DOHH2 (cell line): Measurements from ENCODE around the gene EML4.
A peak's percentile ranks its signal among the peaks of the same experiment; 100 is the strongest.

Experiments
- H3F3A ChIP-seq: fragments of 200-600 bp; sonication (generic), shearing (Covaris generic); 2 replicates; pipeline ENCODE4 v1.6.0; 2016; ENCODE audit warnings: antibody characterized with exemption, mild to moderate bottlenecking; ENCODE audit not compliant: control insufficient read depth, insufficient read depth
- H3K27ac ChIP-seq: fragments of 200-600 bp; sonication (generic); 2 replicates; pipeline ENCODE4 v1.5.1; 2014; ENCODE audit warnings: low read depth, mild to moderate bottlenecking, low read length, moderate library complexity
- H3K27me3 ChIP-seq: fragments of 200-600 bp; sonication (generic); 2 replicates; pipeline ENCODE4 v1.6.1; 2014; ENCODE audit warnings: mild to moderate bottlenecking, low read length, mixed read lengths; ENCODE audit not compliant: control insufficient read depth
- H3K36me3 ChIP-seq: fragments of 200-600 bp; sonication (generic); 2 replicates; pipeline ENCODE4 v1.6.1; 2014; ENCODE audit warnings: mild to moderate bottlenecking, low read length, moderate library complexity, mixed read lengths; ENCODE audit not compliant: control insufficient read depth
- H3K4me1 ChIP-seq: fragments of 200-600 bp; sonication (generic); 2 replicates; pipeline ENCODE4 v1.6.1; 2014; ENCODE audit warnings: mild to moderate bottlenecking, low read length, mixed read lengths; ENCODE audit not compliant: control insufficient read depth
- H3K4me2 ChIP-seq: fragments of 200-600 bp; sonication (generic); 2 replicates; pipeline ENCODE4 v1.6.0; 2014; ENCODE audit warnings: mild to moderate bottlenecking, low read length, moderate library complexity
- H3K4me3 ChIP-seq: fragments of 200-600 bp; sonication (generic); 2 replicates; pipeline ENCODE4 v1.5.1; 2014; ENCODE audit warnings: mild to moderate bottlenecking, low read length, mixed read lengths
- H3K79me2 ChIP-seq: fragments of 200-600 bp; sonication (generic); 2 replicates; pipeline ENCODE4 v1.6.1; 2014; ENCODE audit warnings: mild to moderate bottlenecking, low read length, mixed read lengths; ENCODE audit not compliant: control insufficient read depth
- H3K9me2 ChIP-seq: fragments of 200-600 bp; sonication (generic); replicated peaks from 2 replicates; pipeline ENCODE4 v1.6.1; 2014; ENCODE audit warnings: mild to moderate bottlenecking, low read length, mixed read lengths; ENCODE audit not compliant: control insufficient read depth
- H3K9me3 ChIP-seq: fragments of 200-600 bp; sonication (generic); 2 replicates; pipeline ENCODE4 v1.6.1; 2014; ENCODE audit warnings: antibody characterized with exemption, low read length, mixed read lengths; ENCODE audit not compliant: control insufficient read depth, insufficient read depth
- H4K20me1 ChIP-seq: fragments of 200-600 bp; sonication (generic); 2 replicates; pipeline ENCODE4 v1.6.0; 2014; ENCODE audit warnings: low read depth, mild to moderate bottlenecking, antibody characterized with exemption, low read length, moderate library complexity; ENCODE audit not compliant: control insufficient read depth, insufficient read depth
- EZH2phosphoT487 ChIP-seq: fragments of 200-600 bp; sonication (generic); IDR thresholded peaks from 2 replicates; pipeline ENCODE4 v1.6.1; 2017; ENCODE audit warnings: borderline replicate concordance, mild to moderate bottlenecking, antibody characterized with exemption, low read length, moderate library complexity, mixed read lengths
- TF ChIP-seq, protein P1 (sequence below): fragments of 200-600 bp; sonication (generic); IDR thresholded peaks from one replicate; pipeline ENCODE4 v1.5.1; 2014; ENCODE audit warnings: antibody characterized with exemption, mild to moderate bottlenecking, low read depth, low read length; ENCODE audit not compliant: poor library complexity, severe bottlenecking

EML4 gene

DNA sequence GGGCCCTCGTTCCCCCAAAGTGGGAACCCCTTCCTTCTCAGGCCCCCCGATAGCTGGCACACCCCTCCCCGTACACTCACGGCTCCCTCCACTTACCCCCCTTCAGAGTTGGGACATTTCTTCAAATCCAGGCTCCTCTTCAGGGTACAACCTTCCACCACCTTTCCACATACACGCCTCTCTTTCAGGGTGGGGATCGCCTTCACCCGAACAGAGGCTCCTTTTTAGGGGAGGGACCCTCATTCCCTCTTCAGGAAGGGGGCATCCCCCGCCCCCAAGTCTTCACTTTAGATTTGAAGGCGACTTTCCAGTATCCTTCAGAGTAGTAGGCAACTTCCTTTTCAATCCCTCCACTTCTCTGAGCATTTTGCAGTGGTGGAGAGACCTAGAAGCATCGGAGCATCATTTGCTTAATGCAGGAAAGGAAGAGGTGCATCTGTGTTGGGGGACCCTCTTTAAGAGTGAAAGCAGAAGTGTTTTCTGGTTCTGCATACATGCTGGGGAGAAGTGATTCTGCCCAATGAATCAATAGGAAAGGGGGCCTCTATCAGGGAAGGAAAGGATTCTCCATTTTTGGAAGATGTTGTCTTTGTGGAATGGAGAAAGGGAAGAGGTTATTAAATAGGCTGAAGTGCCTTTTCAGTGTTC, 845 bp downstream of the EML4 start:
- peaks cover 9% of the 10 kb centered on the region for H3K27me3 ChIP-seq
- TF ChIP-seq EZH2phosphoT487 = no peak
- TF ChIP-seq, protein P1, sequence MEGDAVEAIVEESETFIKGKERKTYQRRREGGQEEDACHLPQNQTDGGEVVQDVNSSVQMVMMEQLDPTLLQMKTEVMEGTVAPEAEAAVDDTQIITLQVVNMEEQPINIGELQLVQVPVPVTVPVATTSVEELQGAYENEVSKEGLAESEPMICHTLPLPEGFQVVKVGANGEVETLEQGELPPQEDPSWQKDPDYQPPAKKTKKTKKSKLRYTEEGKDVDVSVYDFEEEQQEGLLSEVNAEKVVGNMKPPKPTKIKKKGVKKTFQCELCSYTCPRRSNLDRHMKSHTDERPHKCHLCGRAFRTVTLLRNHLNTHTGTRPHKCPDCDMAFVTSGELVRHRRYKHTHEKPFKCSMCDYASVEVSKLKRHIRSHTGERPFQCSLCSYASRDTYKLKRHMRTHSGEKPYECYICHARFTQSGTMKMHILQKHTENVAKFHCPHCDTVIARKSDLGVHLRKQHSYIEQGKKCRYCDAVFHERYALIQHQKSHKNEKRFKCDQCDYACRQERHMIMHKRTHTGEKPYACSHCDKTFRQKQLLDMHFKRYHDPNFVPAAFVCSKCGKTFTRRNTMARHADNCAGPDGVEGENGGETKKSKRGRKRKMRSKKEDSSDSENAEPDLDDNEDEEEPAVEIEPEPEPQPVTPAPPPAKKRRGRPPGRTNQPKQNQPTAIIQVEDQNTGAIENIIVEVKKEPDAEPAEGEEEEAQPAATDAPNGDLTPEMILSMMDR = no peak
- peaks cover 2% of the 10 kb centered on the region; the same call in 1 of the 2 replicates for H3F3A ChIP-seq
- H3K36me3 ChIP-seq = no peaks in the 10 kb centered on the region
- peak overlapping the region; percentile 43 for H3K27ac ChIP-seq
- H3K4me3 ChIP-seq = peak overlapping the region; percentile 82
- H3K4me2 ChIP-seq = peak overlapping the region; percentile 87
- H3K9me2 ChIP-seq = no peaks in the 10 kb centered on the region
- 0 out of 2 replicates have a peak, but pooled peaks cover 3% of the 10 kb centered on the region for H4K20me1 ChIP-seq
- peaks cover 6% of the 10 kb centered on the region; the same call in 1 of the 2 replicates for H3K9me3 ChIP-seq
- peaks cover 30% of the 10 kb centered on the region for H3K4me1 ChIP-seq
- H3K79me2 ChIP-seq = peaks cover 47% of the 10 kb centered on the region

DNA sequence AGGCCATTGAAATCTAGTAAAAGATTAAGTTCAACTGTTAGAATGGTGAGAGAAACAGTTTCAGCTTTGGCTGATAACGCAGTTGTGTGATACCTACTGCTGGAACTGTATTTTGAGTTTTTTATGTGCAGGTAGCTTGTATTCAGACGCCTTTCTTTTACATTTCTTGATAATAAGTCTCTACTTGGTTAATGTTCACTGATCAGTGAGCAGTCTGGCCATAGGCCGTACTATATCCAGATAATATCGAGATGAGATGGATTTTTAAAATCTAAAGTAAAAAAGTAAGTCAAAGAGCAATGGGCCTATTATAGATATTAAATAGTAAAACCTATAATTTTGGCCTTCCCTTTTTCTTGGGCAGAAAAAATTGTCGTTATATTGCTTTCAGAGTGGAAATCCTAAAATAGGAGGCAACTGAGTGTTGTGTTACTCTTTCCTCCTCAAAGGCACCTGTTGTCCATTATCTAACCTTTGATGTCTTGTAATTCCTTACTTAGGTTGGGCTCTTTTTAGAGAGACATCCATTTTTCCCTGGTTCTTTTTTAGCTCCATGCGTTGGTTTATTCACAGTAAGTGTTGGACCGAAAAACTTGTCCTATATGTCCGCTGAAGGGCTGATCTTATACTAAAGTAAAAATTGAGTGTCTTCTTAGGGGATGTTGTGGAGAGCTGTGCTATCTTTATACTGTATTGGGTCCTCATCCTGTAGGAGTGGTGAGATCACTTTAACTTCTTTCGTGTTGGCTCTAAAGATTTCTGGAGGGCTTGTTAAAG, 1.7 kb downstream of the EML4 start:
- peaks cover 51% of the 10 kb centered on the region for H3K79me2 ChIP-seq
- H4K20me1 ChIP-seq = 0 out of 2 replicates have a peak, but pooled peaks cover 3% of the 10 kb centered on the region
- H3K36me3 ChIP-seq = no peaks in the 10 kb centered on the region
- TF ChIP-seq, protein P1 = no peak
- TF ChIP-seq EZH2phosphoT487 = no peak
- H3K9me2 ChIP-seq = no peaks in the 10 kb centered on the region
- H3F3A ChIP-seq = peaks cover 2% of the 10 kb centered on the region; the same call in 1 of the 2 replicates
- peak overlapping the region; percentile 87 for H3K4me2 ChIP-seq
- H3K27me3 ChIP-seq = peaks cover 6% of the 10 kb centered on the region
- H3K4me3 ChIP-seq = peak overlapping the region; percentile 82
- peaks cover 6% of the 10 kb centered on the region; the same call in 1 of the 2 replicates for H3K9me3 ChIP-seq
- H3K4me1 ChIP-seq = peaks cover 30% of the 10 kb centered on the region
- H3K27ac ChIP-seq = no peak overlapping the region

DNA sequence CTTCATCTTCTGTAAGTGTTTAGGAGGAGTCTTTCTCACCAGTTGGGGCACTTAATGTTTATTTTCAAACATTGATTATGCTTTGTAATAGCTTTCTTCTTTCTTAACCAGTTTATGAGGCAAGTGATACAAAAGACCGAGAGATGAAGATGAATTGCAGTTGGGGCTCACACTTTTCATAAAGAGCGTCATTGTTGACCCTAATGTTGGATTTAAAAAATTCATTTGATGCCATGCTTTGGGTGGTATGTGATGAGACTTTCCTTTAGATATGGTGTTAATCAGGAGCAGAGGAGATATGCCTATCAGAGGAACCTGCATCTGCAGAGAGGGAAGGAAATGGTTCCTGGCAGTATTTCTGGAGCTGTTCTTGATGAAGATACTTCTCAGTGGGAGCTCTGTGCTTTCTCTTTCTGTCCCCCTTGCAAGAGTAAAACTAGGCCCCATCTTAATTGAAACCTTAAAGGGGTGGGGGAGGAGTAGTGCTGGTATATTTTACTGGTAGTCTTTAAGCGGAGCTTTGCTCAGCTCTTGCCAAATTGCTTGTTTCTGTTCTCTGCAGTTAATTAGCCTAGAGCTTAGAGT, 2.3 kb downstream of the EML4 start:
- Histone ChIP-seq H3K36me3 (no peaks in the 10 kb centered on the region), H3K4me1 (peaks cover 30% of the 10 kb centered on the region), H3K4me2 (peak overlapping the region; percentile 87; the same call in 1 of the 2 replicates), H3K27ac (no peak overlapping the region), H3K9me3 (peaks cover 6% of the 10 kb centered on the region; the same call in 1 of the 2 replicates), H3K4me3 (no peak overlapping the region), H3K27me3 (peaks cover 6% of the 10 kb centered on the region), H3K9me2 (no peaks in the 10 kb centered on the region), H3F3A (peaks cover 2% of the 10 kb centered on the region; the same call in 1 of the 2 replicates), H3K79me2 (peaks cover 58% of the 10 kb centered on the region), H4K20me1 (0 out of 2 replicates have a peak, but pooled peaks cover 8% of the 10 kb centered on the region)
- TF ChIP-seq EZH2phosphoT487 = no peak
- TF ChIP-seq, protein P1 = no peak
